IMR-90 (cell line): ENCODE results near the gene FOXN3. TPM values are rescaled to one million over a fixed set of nuclear protein-coding genes. Genes with fewer than 3 reads are reported as not detected.

ENCODE experiments used
- ATAC-seq: fragments of 200-7000 bp; cut with Tn5 transposase; 2 replicates; pipeline ENCODE4 v1.9.1; 2020; ENCODE audit warnings: low read depth, mild to moderate bottlenecking, moderate library complexity
- BruUV-seq: library from RNA; stranded (reverse); fragments of 400-500 nt; replicated peaks from 2 replicates; lab custom pipeline; 2021; lab: Mats Ljungman, UMichigan
- CTCF ChIA-PET: fragments of 300-600 bp; formaldehyde crosslinking; extraction: SDS; loops from one replicate; lab custom pipeline; 2021; ENCODE audit warnings: antibody characterized with exemption; lab: Yijun Ruan, JAX
- POLR2A ChIA-PET: fragments of 300-600 bp; sonication (Branson Sonifier 250); formaldehyde crosslinking; loops from one replicate; lab custom pipeline; 2022; ENCODE audit warnings: antibody characterized with exemption; ENCODE audit not compliant: unreplicated experiment; lab: Charles Lee
- DNase-seq: peaks from one replicate; pipeline ENCODE4 v3.0.0; 2013
- H2AFZ ChIP-seq: replicated peaks from 2 replicates; pipeline ENCODE3; 2013; ENCODE audit warnings: low read length, mild to moderate bottlenecking; ENCODE audit not compliant: poor library complexity
- H2AK5ac ChIP-seq: 2 replicates; pipeline ENCODE4 v1.6.1; 2013; ENCODE audit warnings: low read depth, low read length, inconsistent platforms
- H2AK9ac ChIP-seq: replicated peaks from 2 replicates; pipeline ENCODE3; 2013; ENCODE audit warnings: mild to moderate bottlenecking, low read depth, low read length, moderate library complexity; ENCODE audit not compliant: poor library complexity
- H2BK120ac ChIP-seq: 2 replicates; pipeline ENCODE4 v1.6.1; 2013; ENCODE audit warnings: low read depth, low read length, inconsistent platforms
- H2BK15ac ChIP-seq: 3 replicates; pipeline ENCODE4 v1.6.1; 2013; ENCODE audit warnings: low read depth, low read length, inconsistent platforms
- H2BK20ac ChIP-seq: 2 replicates; pipeline ENCODE4 v1.6.1; 2013; ENCODE audit warnings: low read depth, mild to moderate bottlenecking, inconsistent platforms, low read length, moderate library complexity
- H2BK5ac ChIP-seq: 2 replicates; pipeline ENCODE4 v1.6.1; 2013; ENCODE audit warnings: mild to moderate bottlenecking, low read depth, low read length, inconsistent platforms; ENCODE audit not compliant: poor library complexity, severe bottlenecking
- H3K14ac ChIP-seq: replicated peaks from 2 replicates; pipeline ENCODE4 v1.6.1; 2013; ENCODE audit warnings: low read depth, low read length, inconsistent platforms
- H3K18ac ChIP-seq: 2 replicates; pipeline ENCODE4 v1.6.1; 2013; ENCODE audit warnings: low read depth, low read length, control low read depth
- H3K23ac ChIP-seq: 2 replicates; pipeline ENCODE4 v1.6.1; 2013; ENCODE audit warnings: low read depth, low read length, inconsistent platforms
- H3K27ac ChIP-seq: 2 replicates; pipeline ENCODE4 v1.5.1; 2013; ENCODE audit warnings: mild to moderate bottlenecking, control low read depth, low read length; ENCODE audit not compliant: insufficient read depth
- H3K27me3 ChIP-seq: 2 replicates; pipeline ENCODE4 v1.6.1; 2013; ENCODE audit warnings: low read length; ENCODE audit not compliant: control insufficient read depth, insufficient read depth
- H3K36me3 ChIP-seq: 2 replicates; pipeline ENCODE4 v1.6.1; 2013; ENCODE audit warnings: low read length, mixed read lengths; ENCODE audit not compliant: control insufficient read depth, insufficient read depth
- H3K4ac ChIP-seq: 2 replicates; pipeline ENCODE4 v1.6.1; 2013; ENCODE audit warnings: low read depth, low read length, inconsistent platforms
- H3K4me1 ChIP-seq: 2 replicates; pipeline ENCODE4 v1.6.1; 2013; ENCODE audit warnings: low read length, mixed read lengths; ENCODE audit not compliant: control insufficient read depth, insufficient read depth
- H3K4me2 ChIP-seq: 2 replicates; pipeline ENCODE4 v1.6.1; 2013; ENCODE audit warnings: low read depth, mild to moderate bottlenecking, control low read depth, low read length, moderate library complexity
- H3K4me3 ChIP-seq: 2 replicates; pipeline ENCODE4 v1.5.1; 2013; ENCODE audit warnings: low read depth, mild to moderate bottlenecking, control low read depth, low read length, moderate library complexity; ENCODE audit not compliant: insufficient read depth
- H3K56ac ChIP-seq: 2 replicates; pipeline ENCODE4 v1.6.1; 2013; ENCODE audit warnings: low read length, inconsistent platforms; ENCODE audit not compliant: insufficient read depth; ENCODE audit errors: extremely low read depth
- H3K79me1 ChIP-seq, 2 experiments: 2 replicates each; pipeline ENCODE4 v1.6.1; 2013; ENCODE audit warnings: low read length in 2 of 2, inconsistent platforms in 1 of 2, low read depth in 1 of 2
- H3K9ac ChIP-seq: 2 replicates; pipeline ENCODE4 v1.6.1; 2013; ENCODE audit warnings: low read depth, low read length, control low read depth
- H3K9me1 ChIP-seq: 2 replicates; pipeline ENCODE4 v1.6.1; 2013; ENCODE audit warnings: low read length, inconsistent platforms; ENCODE audit not compliant: insufficient read depth
- H3K9me3 ChIP-seq: 2 replicates; pipeline ENCODE4 v1.6.1; 2013; ENCODE audit warnings: low read length; ENCODE audit not compliant: control insufficient read depth, insufficient read depth
- H4K20me1 ChIP-seq: 2 replicates; pipeline ENCODE4 v1.6.1; 2013; ENCODE audit warnings: low read length, inconsistent platforms; ENCODE audit not compliant: insufficient read depth
- H4K5ac ChIP-seq: 2 replicates; pipeline ENCODE4 v1.6.1; 2013; ENCODE audit warnings: mild to moderate bottlenecking, low read depth, low read length, control low read depth
- H4K8ac ChIP-seq, 2 experiments: 2 replicates each; pipeline ENCODE4 v1.6.1; 2013; ENCODE audit warnings: low read depth in 2 of 2, low read length in 2 of 2, control low read depth in 1 of 2, inconsistent platforms in 1 of 2
- H4K91ac ChIP-seq: 2 replicates; pipeline ENCODE4 v1.6.1; 2013; ENCODE audit warnings: low read depth, low read length, inconsistent platforms; ENCODE audit not compliant: insufficient read depth
- BHLHE40 ChIP-seq: fragments of 150-350 bp; IDR thresholded peaks from 2 replicates; pipeline ENCODE4 v1.6.1; 2016; ENCODE audit warnings: mild to moderate bottlenecking, low read depth, low read length
- FOS ChIP-seq: fragments of 150-350 bp; IDR thresholded peaks from 2 replicates; pipeline ENCODE4 v1.6.1; 2016; ENCODE audit warnings: low read depth, low read length
- MXI1 ChIP-seq: IDR thresholded peaks from 2 replicates; pipeline ENCODE4 v1.6.1; 2012; ENCODE audit warnings: low read depth, mild to moderate bottlenecking, low read length, moderate library complexity, borderline replicate concordance
- POLR2A ChIP-seq: IDR thresholded peaks from 2 replicates; pipeline ENCODE4 v1.6.1; 2012; ENCODE audit warnings: mild to moderate bottlenecking, low read depth, low read length
- RAD21 ChIP-seq: IDR thresholded peaks from 2 replicates; pipeline ENCODE4 v1.6.1; 2012; ENCODE audit warnings: low read length, improper control_type of control experiment
- RFX5 ChIP-seq: IDR thresholded peaks from 2 replicates; pipeline ENCODE4 v1.8.0; 2012; ENCODE audit warnings: low read depth, mild to moderate bottlenecking, low read length, moderate library complexity
- WGBS, 2 experiments: methylation state at CpG; one replicate each; pipeline versions ENCODE4 v1.1.5 to v1.1.7; 2013; ENCODE audit warnings: missing lambda C conversion rate in 2 of 2; ENCODE audit not compliant: insufficient read length in 1 of 2; ENCODE audit errors: extremely low coverage in 2 of 2; 5-methylcytosine and 5-hydroxymethylcytosine counted together
- dilution Hi-C: fragments of 300-500 bp; cut with HindIII; formaldehyde crosslinking; loops from one replicate; pipeline ENCODE4 v1.14.3; 2018; ENCODE audit warnings: low sequenced_read_pairs; ENCODE audit not compliant: unreplicated experiment
- in situ Hi-C: fragments of 300-500 bp; cut with MboI; formaldehyde crosslinking; loops from 3 replicates; pipeline ENCODE4 v1.14.3; 2019; ENCODE audit warnings: low sequenced_read_pairs, inconsistent platforms, mixed read lengths
- intact Hi-C: fragments of 100-400 bp; cut with micrococcal nuclease; formaldehyde crosslinking; loops from 2 replicates; pipeline ENCODE4 v1.10.0; 2022
- polyA plus RNA-seq, 3 experiments: library from polyadenylated mRNA; depleted of rRNA; stranded (reverse); fragments of >200 nt; gene quantifications; 2 replicates each; pipeline ENCODE4 v1.2.3, GENCODE V29; 2012; ENCODE audit warnings: low replicate concordance in 1 of 3
- total RNA-seq: library from RNA; depleted of rRNA; stranded (reverse); fragments of >200 nt; gene quantifications from 2 replicates; pipeline ENCODE4 v1.2.3, GENCODE V29; 2012
- TF ChIP-seq, protein P1 (sequence below): fragments of 150-350 bp; IDR thresholded peaks from 2 replicates; pipeline ENCODE4 v1.6.1; 2017; ENCODE audit warnings: mild to moderate bottlenecking, antibody characterized with exemption, low read length, low read depth
- TF ChIP-seq, protein P2 (sequence below): fragments of 150-350 bp; IDR thresholded peaks from 2 replicates; pipeline ENCODE4 v1.6.1; 2016; ENCODE audit warnings: low read depth, mild to moderate bottlenecking, low read length, moderate library complexity, borderline replicate concordance

The FOXN3 gene
- total and polyA plus RNA-seq, 2 of the 4 experiments (the other 2 are of a cell fraction): 22.6 to 33.7 TPM

DNA sequence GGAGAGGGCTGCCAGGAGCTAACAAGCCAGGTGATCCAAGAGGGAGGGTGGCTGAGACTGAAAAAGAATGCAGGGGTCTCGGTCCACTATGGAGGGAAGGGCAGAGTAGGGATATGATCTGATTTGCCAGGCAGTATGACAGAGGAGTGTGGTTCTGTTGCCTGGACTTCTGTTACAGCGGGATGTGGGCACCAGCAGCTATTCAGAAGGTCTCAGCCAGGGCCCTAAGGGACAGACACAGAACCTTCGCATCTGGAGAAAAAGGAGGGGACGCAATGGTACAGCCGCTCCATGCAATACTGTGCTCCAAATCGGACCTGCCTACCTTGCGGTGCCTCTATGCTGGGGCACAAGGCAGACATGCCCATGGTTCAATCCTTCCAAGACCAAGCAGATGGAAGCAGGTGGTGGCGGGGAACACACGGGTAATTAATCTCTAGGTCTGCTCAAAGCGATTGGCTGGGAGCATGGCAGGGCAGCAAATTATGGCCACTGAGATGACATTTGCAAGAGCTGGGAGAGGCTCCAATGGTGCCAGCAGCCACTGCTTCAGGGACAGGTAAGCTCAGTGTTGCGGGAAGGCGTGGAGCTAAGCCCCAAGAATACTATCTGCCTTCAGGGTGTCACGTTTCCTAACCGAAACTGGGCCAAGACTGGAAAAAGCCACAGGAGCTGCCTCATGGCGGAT lies 185.5 kb downstream of the FOXN3 start:
- Histone ChIP-seq H3K79me1 (peaks cover 34 to 86% of the 10 kb centered on the region in 2 experiments), H3K9me1 (peaks cover 9% of the 10 kb centered on the region; the same call in 1 of the 2 replicates), H4K20me1 (peaks cover 45% of the 10 kb centered on the region), H3K4ac (no peak overlapping the region), H3K4me1 (peaks cover 4% of the 10 kb centered on the region), H4K8ac (no peak overlapping the region), H4K91ac (no peak overlapping the region), H3K18ac (no peak overlapping the region), H2BK5ac (no peak overlapping the region), H3K9me3 (peaks cover 6% of the 10 kb centered on the region), H3K4me3 (no peak overlapping the region), H2AK5ac (no peak overlapping the region), H2BK20ac (no peak overlapping the region), H4K5ac (no peak overlapping the region), H3K23ac (no peak overlapping the region), H2AFZ (no peak overlapping the region), H3K36me3 (peaks cover 3% of the 10 kb centered on the region; the same call in 1 of the 2 replicates), H3K4me2 (no peak overlapping the region), H3K9ac (no peak overlapping the region), H3K56ac (no peak overlapping the region), H3K27ac (no peak overlapping the region), H2AK9ac (no peak overlapping the region), H3K27me3 (no peaks in the 10 kb centered on the region), H2BK120ac (no peak overlapping the region), H3K14ac (no peak overlapping the region), H2BK15ac (no peak overlapping the region)
- intact Hi-C loops: loop anchor here (10.0 kb wide), 1 partner anchor 187 kb away; no protein-coding TSS in a partner anchor
- dilution Hi-C loops: no loop called here
- WGBS, 2 experiments: 98% methylated on average over 8 of the region's 15 CpGs; no CpG with 5 or more reads in 1 of the 2 experiments
- no peak for ATAC-seq
- no TSS peak for BruUV-seq
- DNase-seq: no peak
- POLR2A ChIA-PET: no interaction called here
- in situ Hi-C loops: no loop called here
- CTCF ChIA-PET: interaction anchor here (0.6 kb wide), 1 partner anchor 32 kb away, joined by 3 read pairs; no protein-coding TSS in a partner anchor
- TF ChIP-seq, protein P1, sequence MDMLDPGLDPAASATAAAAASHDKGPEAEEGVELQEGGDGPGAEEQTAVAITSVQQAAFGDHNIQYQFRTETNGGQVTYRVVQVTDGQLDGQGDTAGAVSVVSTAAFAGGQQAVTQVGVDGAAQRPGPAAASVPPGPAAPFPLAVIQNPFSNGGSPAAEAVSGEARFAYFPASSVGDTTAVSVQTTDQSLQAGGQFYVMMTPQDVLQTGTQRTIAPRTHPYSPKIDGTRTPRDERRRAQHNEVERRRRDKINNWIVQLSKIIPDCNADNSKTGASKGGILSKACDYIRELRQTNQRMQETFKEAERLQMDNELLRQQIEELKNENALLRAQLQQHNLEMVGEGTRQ: no peak
- TF ChIP-seq, protein P2, sequence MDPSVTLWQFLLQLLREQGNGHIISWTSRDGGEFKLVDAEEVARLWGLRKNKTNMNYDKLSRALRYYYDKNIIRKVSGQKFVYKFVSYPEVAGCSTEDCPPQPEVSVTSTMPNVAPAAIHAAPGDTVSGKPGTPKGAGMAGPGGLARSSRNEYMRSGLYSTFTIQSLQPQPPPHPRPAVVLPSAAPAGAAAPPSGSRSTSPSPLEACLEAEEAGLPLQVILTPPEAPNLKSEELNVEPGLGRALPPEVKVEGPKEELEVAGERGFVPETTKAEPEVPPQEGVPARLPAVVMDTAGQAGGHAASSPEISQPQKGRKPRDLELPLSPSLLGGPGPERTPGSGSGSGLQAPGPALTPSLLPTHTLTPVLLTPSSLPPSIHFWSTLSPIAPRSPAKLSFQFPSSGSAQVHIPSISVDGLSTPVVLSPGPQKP: no peak
- TF ChIP-seq BHLHE40 (no peak), RFX5 (no peak), MXI1 (no peak), RAD21 (no peak), FOS (no peak), POLR2A (no peak)
